Smooth muscle cell (in vitro differentiated cells): ENCODE results near the gene ZFP57. TPM values are rescaled to one million over a fixed set of nuclear protein-coding genes. Genes with fewer than 3 reads are reported as not detected.

Experiments
- DNase-seq: peaks from one replicate; lab custom pipeline; 2025; ENCODE audit not compliant: unreplicated experiment; lab: John Stamatoyannopoulos, UW
- H2AFZ ChIP-seq: fragments of 200-600 bp; sonication (generic); 2 replicates; pipeline ENCODE4 v1.6.0; 2016; ENCODE audit warnings: antibody characterized with exemption, low read depth, mild to moderate bottlenecking
- H3F3A ChIP-seq: fragments of 200-600 bp; sonication (generic); 2 replicates; pipeline ENCODE4 v1.6.0; 2017; ENCODE audit warnings: antibody characterized with exemption, low read depth
- H3K27ac ChIP-seq: fragments of 200-600 bp; sonication (generic); 2 replicates; pipeline ENCODE4 v1.5.1; 2016; ENCODE audit warnings: low read depth, mild to moderate bottlenecking
- H3K27me3 ChIP-seq: fragments of 200-600 bp; sonication (generic); 2 replicates; pipeline ENCODE4 v1.6.1; 2016; ENCODE audit warnings: low read depth, mild to moderate bottlenecking
- H3K36me3 ChIP-seq: fragments of 200-600 bp; sonication (generic); 2 replicates; pipeline ENCODE4 v1.5.1; 2016; ENCODE audit warnings: low read depth
- H3K4me1 ChIP-seq: fragments of 200-600 bp; sonication (generic); 2 replicates; pipeline ENCODE4 v1.5.1; 2016; ENCODE audit warnings: low read depth
- H3K4me2 ChIP-seq: fragments of 200-600 bp; sonication (generic); 2 replicates; pipeline ENCODE4 v1.6.0; 2016; ENCODE audit warnings: mild to moderate bottlenecking
- H3K4me3 ChIP-seq: fragments of 200-600 bp; sonication (generic); 2 replicates; pipeline ENCODE4 v1.5.1; 2016; ENCODE audit warnings: mild to moderate bottlenecking
- H3K79me2 ChIP-seq: fragments of 200-600 bp; sonication (generic); 2 replicates; pipeline ENCODE4 v1.6.0; 2016; ENCODE audit warnings: low read depth, mild to moderate bottlenecking
- H3K9ac ChIP-seq: fragments of 200-600 bp; sonication (generic); 2 replicates; pipeline ENCODE4 v1.6.0; 2016; ENCODE audit warnings: low read depth
- H3K9me3 ChIP-seq: fragments of 200-600 bp; sonication (generic); replicated peaks from 2 replicates; pipeline ENCODE4 v1.5.1; 2016; ENCODE audit warnings: low read depth
- H4K20me1 ChIP-seq: fragments of 200-600 bp; sonication (generic); 2 replicates; pipeline ENCODE4 v1.6.0; 2016; ENCODE audit warnings: low read depth
- WGBS: methylation state at CpG from one replicate; pipeline ENCODE4 v1.1.7; 2016; ENCODE audit warnings: low lambda C conversion rate; 5-methylcytosine and 5-hydroxymethylcytosine counted together
- polyA plus RNA-seq: library from polyadenylated mRNA; unstranded; fragments of >200 nt; fragmentation: Nextera tagmentation; extraction: Ambion mirVana; gene quantifications from 2 replicates; pipeline ENCODE4 v1.2.1, GENCODE V29; 2016
- total RNA-seq: library from RNA; depleted of rRNA; stranded (reverse); fragments of >200 nt; gene quantifications from 2 replicates; pipeline ENCODE4 v1.2.3, GENCODE V29; 2014
- TF ChIP-seq, protein P1 (sequence below): fragments of 200-600 bp; sonication (generic); IDR thresholded peaks from 2 replicates; pipeline ENCODE4 v1.5.1; 2017; ENCODE audit warnings: borderline replicate concordance, mild to moderate bottlenecking, antibody characterized with exemption; ENCODE audit not compliant: insufficient read depth, poor library complexity, severe bottlenecking

ZFP57 gene
- total and polyA plus RNA-seq, 2 experiments from 2014 or later = not detected

GRCh38 chr6:29723262-29723665, 42.3 kb upstream of the ZFP57 start, which contains the start of gene HLA-F:
TSS of gene HLA-F (plus strand) at chr6:29723434. CDS start at chr6:29723464, 30 bp downstream.
- H3K27ac ChIP-seq = no peak within 1 kb of the TSS
- TF ChIP-seq, protein P1, sequence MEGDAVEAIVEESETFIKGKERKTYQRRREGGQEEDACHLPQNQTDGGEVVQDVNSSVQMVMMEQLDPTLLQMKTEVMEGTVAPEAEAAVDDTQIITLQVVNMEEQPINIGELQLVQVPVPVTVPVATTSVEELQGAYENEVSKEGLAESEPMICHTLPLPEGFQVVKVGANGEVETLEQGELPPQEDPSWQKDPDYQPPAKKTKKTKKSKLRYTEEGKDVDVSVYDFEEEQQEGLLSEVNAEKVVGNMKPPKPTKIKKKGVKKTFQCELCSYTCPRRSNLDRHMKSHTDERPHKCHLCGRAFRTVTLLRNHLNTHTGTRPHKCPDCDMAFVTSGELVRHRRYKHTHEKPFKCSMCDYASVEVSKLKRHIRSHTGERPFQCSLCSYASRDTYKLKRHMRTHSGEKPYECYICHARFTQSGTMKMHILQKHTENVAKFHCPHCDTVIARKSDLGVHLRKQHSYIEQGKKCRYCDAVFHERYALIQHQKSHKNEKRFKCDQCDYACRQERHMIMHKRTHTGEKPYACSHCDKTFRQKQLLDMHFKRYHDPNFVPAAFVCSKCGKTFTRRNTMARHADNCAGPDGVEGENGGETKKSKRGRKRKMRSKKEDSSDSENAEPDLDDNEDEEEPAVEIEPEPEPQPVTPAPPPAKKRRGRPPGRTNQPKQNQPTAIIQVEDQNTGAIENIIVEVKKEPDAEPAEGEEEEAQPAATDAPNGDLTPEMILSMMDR = no peak
- peak within 1 kb of the TSS; percentile 43 for H3K9ac ChIP-seq
- peaks cover 61% of the 10 kb centered on the region for H3K27me3 ChIP-seq
- WGBS = 3% methylated on average over 25 of the region's 26 CpGs
- peak; percentile 19 for DNase-seq
- no peaks in the 10 kb centered on the region for H3K79me2 ChIP-seq
- no peaks in the 10 kb centered on the region for H4K20me1 ChIP-seq
- H3K4me1 ChIP-seq = no peaks in the 10 kb centered on the region
- peak within 1 kb of the TSS; percentile 85 for H2AFZ ChIP-seq
- no peaks in the 10 kb centered on the region for H3K9me3 ChIP-seq
- H3K4me3 ChIP-seq = peak within 1 kb of the TSS; percentile 68
- H3F3A ChIP-seq = no peaks in the 10 kb centered on the region
- H3K4me2 ChIP-seq = peak within 1 kb of the TSS; percentile 93
- H3K36me3 ChIP-seq = no peaks in the 10 kb centered on the region

DNA sequence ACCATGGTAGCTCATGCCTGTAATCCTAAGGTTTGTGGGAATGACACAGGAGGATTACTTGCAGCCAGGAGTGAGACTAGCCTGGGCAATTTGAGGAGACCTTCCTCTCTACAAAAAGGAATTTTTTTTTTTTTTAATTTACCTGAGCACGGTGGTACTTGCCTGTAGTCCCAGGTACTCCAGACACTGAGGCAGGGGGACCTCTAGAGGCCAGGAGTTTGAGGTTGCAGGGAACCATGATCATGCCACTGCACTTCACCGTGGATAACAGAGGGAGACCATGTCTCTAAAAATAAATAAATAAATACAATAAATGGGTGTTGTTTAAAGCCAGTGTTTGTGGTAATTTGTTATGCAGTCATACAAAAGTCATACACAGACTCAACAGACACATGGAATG, 39.9 kb upstream of the ZFP57 start:
- H3K27me3 ChIP-seq = peaks cover 71% of the 10 kb centered on the region

GRCh38 chr6:29710281-29710941, 29.5 kb upstream of the ZFP57 start:
- Histone ChIP-seq H3K9ac (no peak overlapping the region), H4K20me1 (no peaks in the 10 kb centered on the region), H3K27me3 (peaks cover 62% of the 10 kb centered on the region), H3K9me3 (no peaks in the 10 kb centered on the region), H2AFZ (no peak overlapping the region), H3K36me3 (no peaks in the 10 kb centered on the region), H3K4me3 (no peak overlapping the region), H3K79me2 (no peaks in the 10 kb centered on the region), H3F3A (no peaks in the 10 kb centered on the region), H3K4me1 (no peaks in the 10 kb centered on the region), H3K27ac (no peak overlapping the region), H3K4me2 (no peak overlapping the region)
- WGBS = 84% methylated on average over 8 of the region's 8 CpGs
- DNase-seq = no peak
- TF ChIP-seq, protein P1 = no peak

More for the DNA sequence above, 39.9 kb upstream of the ZFP57 start:
- Histone ChIP-seq H3K27ac (no peak overlapping the region), H3K4me3 (no peak overlapping the region), H3K9ac (no peak overlapping the region), H3F3A (no peaks in the 10 kb centered on the region), H3K4me1 (no peaks in the 10 kb centered on the region), H3K9me3 (no peaks in the 10 kb centered on the region), H4K20me1 (no peaks in the 10 kb centered on the region), H3K36me3 (no peaks in the 10 kb centered on the region), H3K79me2 (no peaks in the 10 kb centered on the region), H3K4me2 (no peak overlapping the region), H2AFZ (no peak overlapping the region)
- no peak for DNase-seq
- TF ChIP-seq, protein P1 = no peak
- WGBS = 25% methylated on average over 2 of the region's 2 CpGs

DNA sequence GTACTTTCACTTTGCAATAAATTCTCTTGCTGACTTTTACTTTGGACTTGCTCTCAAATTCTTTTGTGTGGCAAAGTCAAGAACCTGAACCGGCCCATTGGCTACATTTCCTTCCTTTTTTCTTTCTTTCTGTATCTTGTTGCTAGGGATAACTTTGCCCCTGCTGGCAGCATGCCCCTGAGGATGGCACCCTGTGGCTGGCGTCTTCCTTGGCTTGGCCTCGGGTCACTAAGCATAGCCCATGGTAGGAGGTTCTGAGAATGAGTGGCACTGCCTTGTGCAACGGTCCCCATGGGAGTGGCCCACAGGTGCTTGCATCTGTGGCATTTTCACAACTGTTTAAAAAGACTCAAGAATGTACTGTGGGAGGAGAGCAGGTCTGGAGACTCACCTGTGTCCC, 28.2 kb upstream of the ZFP57 start:
- Histone ChIP-seq H3F3A (no peaks in the 10 kb centered on the region), H3K9ac (no peak overlapping the region), H2AFZ (no peak overlapping the region), H3K9me3 (no peaks in the 10 kb centered on the region), H3K36me3 (no peaks in the 10 kb centered on the region), H3K4me3 (no peak overlapping the region), H3K27ac (no peak overlapping the region), H3K27me3 (peaks cover 50% of the 10 kb centered on the region), H3K4me2 (no peak overlapping the region), H4K20me1 (no peaks in the 10 kb centered on the region), H3K4me1 (no peaks in the 10 kb centered on the region), H3K79me2 (no peaks in the 10 kb centered on the region)
- TF ChIP-seq, protein P1 = no peak
- DNase-seq = no peak
- WGBS = 63% methylated on average over 4 of the region's 4 CpGs
